Measurements from ENCODE around the gene MED20. TPM values are rescaled to one million over a fixed set of nuclear protein-coding genes. Genes with fewer than 3 reads are reported as not detected.

MED20 gene
- total RNA-seq, 4 donors from 2014 or later, result 1.0 to 36.8 (median 17.3) TPM

DNA sequence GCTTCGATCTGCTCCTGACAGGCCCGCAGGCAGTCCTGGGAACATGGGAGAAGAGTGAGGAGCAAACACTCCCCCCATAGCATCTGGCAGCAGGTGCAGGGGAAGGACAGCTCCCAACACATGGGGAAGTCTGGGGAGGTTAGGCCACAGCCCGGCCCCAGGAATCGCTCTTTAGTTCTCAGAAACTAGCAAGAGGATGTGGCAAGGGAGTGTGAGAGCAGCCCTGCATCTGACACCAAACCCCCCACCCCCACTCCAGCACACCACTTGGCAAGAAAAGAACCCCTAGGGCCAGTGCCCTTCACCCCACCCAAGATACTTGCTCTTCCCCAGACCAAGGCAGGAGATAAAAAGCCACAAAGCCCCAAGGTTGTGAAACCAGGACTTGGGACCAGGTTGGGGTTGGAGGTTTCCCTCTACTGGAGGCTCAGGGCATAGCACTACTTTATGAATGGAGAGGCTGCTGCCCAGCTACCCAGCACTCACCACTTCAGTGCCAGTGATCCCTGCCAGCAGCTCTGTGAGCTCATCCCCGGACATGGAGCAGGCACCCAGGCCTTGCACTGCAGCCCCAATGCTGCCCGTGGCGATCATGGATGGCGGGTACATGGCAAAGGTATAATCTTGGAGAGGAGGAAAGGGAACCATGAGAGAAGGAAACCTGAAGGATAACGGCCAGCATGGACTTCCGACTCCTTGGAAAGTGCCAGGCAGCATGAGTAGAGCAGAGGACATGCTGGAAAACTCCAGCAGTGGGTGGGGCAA lies 15.3 kb upstream of the MED20 start:
- Histone ChIP-seq H3K27me3 (no peaks in the 10 kb centered on the region), H3K4me1 (peaks cover 7 to 24% of the 10 kb centered on the region in 2 donors), H3K36me3 (no peaks in the 10 kb centered on the region), H3K27ac (no peak overlapping the region), H3K9me3 (no peaks in the 10 kb centered on the region), H3K4me3 (no peak overlapping the region)
- intact Hi-C loops (cut with DNase I; ENCODE audit: low total_unique reads), result loop anchor here (10.0 kb wide), 1 partner anchor 109 kb away; no protein-coding TSS in a partner anchor
- DNase-seq, result peak; percentile 39 to 46
- TF ChIP-seq CTCF (IDR thresholded peaks at IDR 0.05) (peak; percentile 47 to 63 (median 62)), POLR2A (IDR thresholded peaks at IDR 0.05) (no peak)

GRCh38 chr6:41935685-41936072 lies 14.7 kb upstream of the MED20 start:
- Histone ChIP-seq H3K4me1 (peaks cover 7 to 23% of the 10 kb centered on the region in 2 donors), H3K27ac (no peak overlapping the region), H3K4me3 (no peak overlapping the region), H3K27me3 (no peaks in the 10 kb centered on the region), H3K9me3 (no peaks in the 10 kb centered on the region), H3K36me3 (no peaks in the 10 kb centered on the region)
- intact Hi-C loops (cut with DNase I; ENCODE audit: low total_unique reads), result loop anchor here (10.0 kb wide), 1 partner anchor 109 kb away; no protein-coding TSS in a partner anchor
- DNase-seq, result no peak
- TF ChIP-seq POLR2A (IDR thresholded peaks at IDR 0.05) (no peak), CTCF (IDR thresholded peaks at IDR 0.05) (no peak)

GRCh38 chr6:41935193-41935574 lies 14.2 kb upstream of the MED20 start:
- DNase-seq, result no peak
- no peak for TF ChIP-seq POLR2A (IDR thresholded peaks at IDR 0.05)
- TF ChIP-seq CTCF (IDR thresholded peaks at IDR 0.05), result no peak
- Histone ChIP-seq H3K27me3 (no peaks in the 10 kb centered on the region), H3K9me3 (no peaks in the 10 kb centered on the region), H3K36me3 (no peaks in the 10 kb centered on the region), H3K4me1 (peaks cover 7 to 18% of the 10 kb centered on the region in 2 donors), H3K27ac (no peak overlapping the region), H3K4me3 (no peak overlapping the region)
- intact Hi-C loops (cut with DNase I; ENCODE audit: low total_unique reads), result loop anchor here (10.0 kb wide), 1 partner anchor 110 kb away; no protein-coding TSS in a partner anchor

GRCh38 chr6:41934278-41935192 lies 13.6 kb upstream of the MED20 start:
- no peaks in the 10 kb centered on the region for H3K9me3 ChIP-seq
- no peak overlapping the region for H3K27ac ChIP-seq
- H3K4me3 ChIP-seq, result no peak overlapping the region
- H3K4me1 ChIP-seq, result peaks cover 7 to 13% of the 10 kb centered on the region in 2 donors
- no peaks in the 10 kb centered on the region for H3K27me3 ChIP-seq
- TF ChIP-seq POLR2A (IDR thresholded peaks at IDR 0.05) (no peak), CTCF (IDR thresholded peaks at IDR 0.05) (no peak)
- intact Hi-C loops (cut with DNase I; ENCODE audit: low total_unique reads), result loop anchor here (10.0 kb wide), 1 partner anchor 110 kb away; no protein-coding TSS in a partner anchor
- H3K36me3 ChIP-seq, result no peaks in the 10 kb centered on the region
- no peak for DNase-seq

Data from uterus (tissue), 4 donors.